Measurements from ENCODE around the gene CUL3.
"Not testable (repeated sequence)": the region's sequence is repeated elsewhere in the genome, so short reads cannot be mapped to it uniquely, and the experiment has no call there.

CUL3 gene

GRCh38 chr2:224585211-224586088 is at the start of gene CUL3:
CUL3 (minus strand) TSS chr2:224585363; CDS start chr2:224585009, 354 bp downstream.
- DNase-seq, result peak; percentile 95 to 99

GRCh38 chr2:224630659-224631550 is 45.7 kb upstream of the CUL3 start:
- DNase-seq, result no peak

- DNase-seq, result no peak
These were observed 43.3 kb upstream of the CUL3 start for GRCh38 chr2:224628416-224628815.

GRCh38 chr2:224626735-224627134 is 41.6 kb upstream of the CUL3 start:
- no peak for DNase-seq

- DNase-seq, result peak in 1 of 2 experiments; percentile 3
These were observed 28.6 kb upstream of the CUL3 start for GRCh38 chr2:224613543-224614286.

- no peak for DNase-seq
These were observed 27.4 kb upstream of the CUL3 start for GRCh38 chr2:224612578-224612977.

GRCh38 chr2:224611938-224612337 is 26.8 kb upstream of the CUL3 start:
- no peak for DNase-seq

GRCh38 chr2:224608104-224608503 is 22.9 kb upstream of the CUL3 start:
- no peak for DNase-seq

- not testable (repeated sequence) for DNase-seq
These were observed 18.8 kb upstream of the CUL3 start for GRCh38 chr2:224603746-224604500.

- DNase-seq, result not testable (repeated sequence)
These were observed 17.7 kb upstream of the CUL3 start for GRCh38 chr2:224602778-224603375.

GRCh38 chr2:224601923-224602322 is 16.8 kb upstream of the CUL3 start:
- no peak for DNase-seq

- no peak for DNase-seq
These were observed 13.5 kb upstream of the CUL3 start for GRCh38 chr2:224598678-224599077.

- no peak for DNase-seq
These were observed 11.1 kb upstream of the CUL3 start for GRCh38 chr2:224596289-224596688.

GRCh38 chr2:224595518-224595917 is 10.4 kb upstream of the CUL3 start:
- no peak for DNase-seq

GRCh38 chr2:224594840-224595239 is 9.7 kb upstream of the CUL3 start:
- DNase-seq, result no peak

GRCh38 chr2:224591220-224591619 is 6.1 kb upstream of the CUL3 start:
- peak in 1 of 2 experiments; percentile 7 for DNase-seq

- no peak for DNase-seq
These were observed 1.0 kb upstream of the CUL3 start for GRCh38 chr2:224586127-224586695.

- peak; percentile 7 to 37 for DNase-seq
These were observed 365 bp downstream of the CUL3 start for GRCh38 chr2:224584785-224585210.

- DNase-seq, result peak in 1 of 2 experiments; percentile 20
These were observed 915 bp downstream of the CUL3 start for GRCh38 chr2:224584111-224584784.

GRCh38 chr2:224583033-224583432 is 2.1 kb downstream of the CUL3 start:
- not testable (repeated sequence) for DNase-seq

GRCh38 chr2:224580248-224580647 is 4.9 kb downstream of the CUL3 start:
- DNase-seq, result no peak

Measured in NCI-H524 (cell line).